ENCODE results near the gene MEGF10.

Gene MEGF10

DNA sequence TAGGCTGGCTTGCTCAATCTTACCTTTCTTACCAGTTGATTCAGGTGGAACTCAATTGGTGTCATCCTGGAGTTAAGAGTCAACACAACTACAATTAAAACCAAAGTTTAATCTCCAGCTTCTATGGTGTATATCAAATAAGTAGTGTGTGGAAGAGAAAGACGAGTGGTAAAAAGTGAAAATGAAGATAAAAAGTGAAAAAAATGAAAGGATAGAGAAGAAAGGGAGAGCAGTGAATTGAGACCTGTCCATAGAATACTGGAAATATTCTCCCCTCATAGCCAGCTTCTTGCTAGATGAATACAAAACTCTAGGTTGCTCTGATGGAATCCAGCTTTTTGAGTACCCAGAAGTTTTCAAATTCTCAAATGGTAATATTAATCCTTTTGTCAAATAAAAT, 76.4 kb downstream of the MEGF10 start:
- DNase-seq (ENCODE audit: low read depth in 4 of 4, low spot score in 1 of 4) = no peak

DNA sequence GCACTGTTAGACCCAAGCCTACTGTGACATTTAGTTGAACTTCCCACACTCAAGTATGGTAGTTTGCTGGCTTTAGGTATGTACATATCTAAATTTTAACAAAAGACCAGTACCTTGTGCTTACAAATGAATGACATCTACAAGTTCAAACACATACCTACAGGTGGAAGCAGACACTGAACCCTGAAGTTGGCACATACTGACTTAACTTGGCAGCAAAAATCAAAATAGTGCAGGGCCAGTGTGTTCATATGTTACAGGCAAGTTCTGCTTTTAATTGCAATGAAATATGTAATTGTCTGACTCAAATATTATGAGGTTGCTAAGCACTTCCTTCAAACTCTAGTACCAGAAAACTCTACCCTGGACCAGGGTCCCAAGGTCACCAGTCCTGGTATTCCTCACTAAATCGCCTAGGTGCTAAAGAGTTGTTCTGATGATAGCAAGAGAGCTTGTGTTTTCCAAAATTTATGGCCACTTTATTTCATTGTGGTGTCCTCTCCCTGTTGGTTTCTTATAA, 77.4 kb downstream of the MEGF10 start:
- no peak for DNase-seq (ENCODE audit: low read depth in 4 of 4, low spot score in 1 of 4)

DNA sequence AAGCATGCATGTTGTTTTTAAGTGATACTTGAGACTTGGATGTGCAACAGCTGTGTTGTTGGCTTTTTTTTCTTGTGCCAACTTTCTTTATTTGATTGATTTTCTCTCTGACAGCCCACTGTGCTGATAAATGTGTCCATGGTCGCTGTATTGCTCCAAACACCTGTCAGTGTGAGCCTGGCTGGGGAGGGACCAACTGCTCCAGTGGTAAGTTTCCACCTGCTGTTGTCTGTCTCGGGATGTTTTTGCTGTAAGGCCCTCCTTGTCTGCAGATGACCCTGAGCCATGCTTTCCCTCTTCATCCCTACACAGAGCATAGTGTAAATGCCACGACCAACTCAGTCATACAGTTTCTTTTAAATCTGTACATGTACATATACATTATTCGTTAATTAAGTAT, 79.2 kb downstream of the MEGF10 start:
- no peak for DNase-seq (ENCODE audit: low read depth in 4 of 4, low spot score in 1 of 4)

DNA sequence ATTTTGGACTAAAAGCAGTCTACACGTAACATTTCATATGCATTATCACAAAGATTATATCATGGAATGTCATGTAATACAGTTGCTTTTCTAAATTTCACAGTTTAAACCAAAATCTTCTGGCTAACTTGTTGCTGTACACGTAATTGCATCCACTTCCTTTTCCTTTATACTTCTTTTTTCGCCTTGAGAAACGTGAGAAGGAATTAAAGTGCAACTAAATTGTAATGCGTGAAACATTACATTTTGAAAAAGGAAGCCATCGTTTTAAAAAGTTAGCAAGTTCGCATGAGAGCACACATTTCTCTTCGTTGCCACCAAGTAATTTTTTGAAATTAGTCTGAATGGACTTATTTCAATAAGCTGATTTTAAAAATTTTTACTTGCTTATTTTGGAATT, 80.0 kb downstream of the MEGF10 start:
- no peak for DNase-seq (ENCODE audit: low read depth in 4 of 4, low spot score in 1 of 4)

DNA sequence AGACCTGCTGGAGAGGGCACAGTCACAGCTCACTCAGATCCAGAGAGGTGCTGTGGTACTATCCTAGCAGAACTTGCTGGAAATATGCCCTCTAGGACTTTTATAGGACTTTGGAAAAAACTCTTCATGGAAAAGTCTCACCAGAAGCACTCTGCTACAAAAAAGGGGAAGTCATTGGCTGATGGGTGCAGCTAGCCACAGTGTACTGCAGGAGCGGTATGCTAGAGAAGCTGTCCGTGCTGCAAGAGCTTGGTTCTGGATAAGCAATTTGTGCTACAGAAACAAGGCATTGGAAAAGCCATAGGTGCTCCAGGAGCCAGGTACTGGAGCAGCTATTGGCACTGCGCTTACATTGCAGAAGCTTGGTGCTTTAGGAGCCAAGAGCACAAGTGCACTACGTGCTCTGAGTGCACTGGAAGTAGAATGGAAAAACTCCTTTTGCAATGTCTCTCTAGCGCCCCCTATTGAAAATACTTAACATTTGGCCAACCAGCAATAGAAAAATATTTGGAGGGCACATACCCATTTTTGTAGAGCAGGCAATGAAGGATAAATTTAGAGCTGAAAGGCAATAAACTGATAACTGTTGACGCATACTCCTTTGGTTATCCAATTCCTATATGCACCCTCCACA, 83.4 kb downstream of the MEGF10 start:
- DNase-seq (ENCODE audit: low read depth in 4 of 4, low spot score in 1 of 4) = no peak

DNA sequence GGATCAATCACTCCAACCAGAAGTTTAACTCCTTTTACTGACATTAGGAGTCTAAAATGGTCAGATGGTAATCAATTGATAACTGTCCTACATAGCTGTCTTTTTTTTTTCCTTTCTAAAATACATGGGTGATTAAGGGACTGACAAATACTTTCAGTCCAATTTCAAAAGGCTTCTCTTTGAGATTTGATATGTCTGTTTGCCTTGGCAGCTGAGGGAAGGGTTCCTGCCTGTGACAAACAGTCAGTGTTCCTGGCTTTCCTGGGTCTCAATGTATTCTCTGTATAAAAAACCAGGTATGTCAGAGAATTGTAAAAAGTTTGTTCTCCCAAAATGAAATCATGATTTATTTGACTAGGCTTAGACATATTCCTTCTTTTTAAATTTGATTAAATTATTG, 84.5 kb downstream of the MEGF10 start:
- DNase-seq (ENCODE audit: low read depth in 4 of 4, low spot score in 1 of 4) = no peak

DNA sequence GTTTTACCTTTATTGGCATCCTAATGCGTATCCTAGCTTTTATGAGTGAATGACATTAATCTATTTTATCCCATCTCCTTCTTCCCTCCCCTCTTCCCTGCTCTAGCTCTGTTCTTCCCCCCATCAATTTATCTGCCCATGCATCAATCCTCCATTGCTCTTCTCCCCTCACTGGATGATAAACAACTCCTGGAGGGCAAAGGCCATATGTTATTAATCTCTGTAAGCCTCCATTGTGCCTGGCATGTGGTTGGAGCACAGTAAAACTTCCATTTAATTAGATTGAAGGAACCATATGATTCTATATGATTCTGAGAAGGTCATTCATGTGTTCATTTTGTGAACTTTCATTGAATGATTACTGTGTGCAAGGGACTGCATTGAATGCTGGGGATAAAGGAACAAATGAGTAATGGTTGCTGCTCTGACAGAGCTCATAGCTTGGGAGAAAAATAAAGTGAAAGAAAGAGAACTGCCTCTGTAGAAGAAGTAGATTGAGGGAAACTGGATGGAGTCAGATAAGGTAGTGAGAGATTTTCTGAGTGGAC, 85.0 kb downstream of the MEGF10 start:
- DNase-seq (ENCODE audit: low read depth in 4 of 4, low spot score in 1 of 4) = no peak

DNA sequence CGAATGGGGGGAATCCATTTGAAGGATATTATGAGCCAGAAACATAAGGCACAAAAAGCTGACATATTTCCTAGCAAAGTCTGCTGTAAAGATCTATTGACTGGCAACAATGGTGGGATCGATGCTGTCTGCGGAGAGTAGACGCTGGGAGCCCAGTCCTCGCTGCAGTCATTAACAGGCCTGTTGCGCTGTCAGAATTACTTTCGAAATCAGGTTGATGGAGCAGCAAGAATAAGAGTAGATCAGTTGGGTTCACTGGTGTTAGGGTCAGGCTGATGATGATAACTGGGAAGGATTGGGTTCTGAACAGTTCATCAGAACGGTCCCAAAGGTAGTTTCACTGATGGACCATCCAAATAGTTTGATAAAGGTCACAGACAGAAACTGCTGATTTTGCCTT, 87.1 kb downstream of the MEGF10 start:
- DNase-seq (ENCODE audit: low read depth in 4 of 4, low spot score in 1 of 4) = no peak

DNA sequence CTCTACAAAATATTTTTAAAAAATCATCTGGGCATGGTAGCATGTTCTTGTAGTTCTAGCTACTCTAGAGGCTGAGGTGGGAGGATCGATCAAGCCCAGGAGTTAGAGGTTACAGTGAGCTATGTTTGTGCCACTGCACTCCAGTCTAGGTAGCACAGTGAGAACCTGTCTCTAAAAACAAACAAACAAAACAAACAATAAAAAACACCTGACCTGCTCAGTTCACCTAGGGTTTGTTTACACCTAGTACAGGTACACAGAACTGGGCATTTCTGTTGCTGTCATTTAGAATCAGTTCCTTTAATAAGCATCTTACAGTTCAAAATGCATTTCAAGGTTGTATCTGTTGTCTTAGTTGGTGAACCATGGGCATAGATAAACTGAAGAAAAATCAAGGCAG, 95.3 kb downstream of the MEGF10 start:
- no peak for DNase-seq (ENCODE audit: low read depth in 4 of 4, low spot score in 1 of 4)

DNA sequence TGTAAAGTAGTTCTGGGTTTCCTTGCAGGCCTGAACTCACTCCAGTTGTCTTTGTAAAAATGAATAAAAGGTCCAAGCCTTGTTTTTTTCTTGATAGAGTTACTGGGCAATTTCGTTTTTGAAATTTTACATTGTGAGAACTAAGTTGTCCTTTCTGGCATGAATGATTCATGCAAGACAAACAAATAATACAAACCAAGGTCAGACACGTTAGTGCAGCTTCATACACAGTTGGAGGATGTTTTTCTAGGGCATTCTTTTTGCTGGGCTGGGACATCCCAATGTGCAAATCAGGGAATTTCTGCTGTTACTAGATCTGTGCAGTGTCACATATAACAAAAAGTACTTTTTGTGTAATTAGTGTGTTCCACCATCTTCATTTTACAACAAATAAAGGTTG, 96.0 kb downstream of the MEGF10 start:
- DNase-seq (ENCODE audit: low read depth in 4 of 4, low spot score in 1 of 4) = no peak

DNA sequence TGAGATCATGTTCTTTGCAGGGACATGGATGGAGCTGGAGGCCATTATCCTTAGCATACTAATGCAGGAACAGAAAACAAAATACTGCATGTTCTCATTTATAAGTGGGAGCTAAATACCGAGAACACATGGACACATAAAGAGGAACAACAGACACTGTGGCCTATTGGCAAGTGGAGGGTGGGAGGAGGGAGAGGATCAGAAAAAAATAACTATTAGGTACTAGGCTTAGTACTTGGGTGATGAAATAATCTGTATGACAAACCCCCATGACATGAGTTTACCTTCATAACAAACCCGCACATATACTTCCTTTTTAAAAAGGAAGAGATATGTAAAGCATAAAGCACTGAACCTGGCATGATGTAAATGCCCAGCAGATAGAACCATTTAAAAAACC, 99.0 kb downstream of the MEGF10 start:
- no peak for DNase-seq (ENCODE audit: low read depth in 4 of 4, low spot score in 1 of 4)

DNA sequence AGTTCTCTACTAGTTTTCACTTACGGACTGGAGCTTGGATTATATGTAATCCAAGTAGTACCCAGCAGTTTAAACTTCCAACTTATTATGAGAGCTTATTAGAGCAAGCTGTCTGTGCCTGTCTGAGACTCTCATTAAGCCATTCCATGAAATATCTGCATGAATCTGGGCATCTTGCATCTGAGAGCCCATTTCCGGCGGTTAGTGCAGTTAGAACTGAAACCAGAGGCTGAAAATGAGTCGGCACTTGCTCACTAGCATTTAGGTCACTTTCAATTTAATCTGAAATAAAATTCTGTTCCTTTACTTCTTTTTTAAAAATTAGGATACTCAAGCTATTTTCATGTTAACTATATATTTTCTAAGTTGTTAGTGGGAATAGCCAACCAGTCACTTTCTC, 102.2 kb downstream of the MEGF10 start:
- no peak for DNase-seq (ENCODE audit: low read depth in 4 of 4, low spot score in 1 of 4)

DNA sequence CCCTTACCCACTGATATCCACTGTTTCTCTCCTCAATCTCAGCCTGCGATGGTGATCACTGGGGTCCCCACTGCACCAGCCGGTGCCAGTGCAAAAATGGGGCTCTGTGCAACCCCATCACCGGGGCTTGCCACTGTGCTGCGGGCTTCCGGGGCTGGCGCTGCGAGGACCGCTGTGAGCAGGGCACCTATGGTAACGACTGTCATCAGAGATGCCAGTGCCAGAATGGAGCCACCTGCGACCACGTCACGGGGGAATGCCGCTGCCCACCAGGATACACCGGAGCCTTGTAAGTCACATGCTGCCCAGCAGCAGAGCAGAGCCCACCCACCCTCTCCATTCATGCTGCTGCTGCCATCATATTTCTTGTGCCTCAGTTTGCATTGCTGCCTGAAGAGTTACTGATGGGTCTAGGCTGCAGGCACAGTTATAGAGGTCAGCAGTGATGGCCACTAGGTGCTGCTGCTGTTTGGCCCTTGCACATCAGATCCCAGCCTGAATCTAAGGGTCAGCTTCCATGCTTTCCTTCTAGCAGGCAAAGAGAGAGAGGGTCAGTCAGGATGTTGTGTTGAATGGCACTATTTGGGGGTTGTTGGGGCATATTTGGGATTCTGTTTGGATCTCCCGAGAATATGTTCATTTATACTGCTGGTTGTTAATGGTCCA, 106.0 kb downstream of the MEGF10 start:
- DNase-seq (ENCODE audit: low read depth in 4 of 4, low spot score in 1 of 4) = no peak

DNA sequence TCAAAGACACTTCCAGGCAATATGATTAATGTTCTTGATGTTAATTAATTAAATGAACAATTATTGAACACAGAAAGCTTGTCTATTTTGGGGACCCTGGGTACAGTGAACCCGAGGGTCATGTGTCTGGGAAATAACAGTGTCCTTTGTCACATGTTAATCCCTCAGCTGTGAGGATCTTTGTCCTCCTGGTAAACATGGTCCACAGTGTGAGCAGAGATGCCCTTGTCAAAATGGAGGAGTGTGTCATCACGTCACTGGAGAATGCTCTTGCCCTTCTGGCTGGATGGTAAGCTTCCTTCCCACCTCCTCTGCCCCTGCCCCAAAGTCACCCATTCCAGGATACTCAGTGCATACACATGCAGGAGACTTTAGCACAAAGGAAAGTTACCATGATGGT, 107.9 kb downstream of the MEGF10 start:
- no peak for DNase-seq (ENCODE audit: low read depth in 4 of 4, low spot score in 1 of 4)

DNA sequence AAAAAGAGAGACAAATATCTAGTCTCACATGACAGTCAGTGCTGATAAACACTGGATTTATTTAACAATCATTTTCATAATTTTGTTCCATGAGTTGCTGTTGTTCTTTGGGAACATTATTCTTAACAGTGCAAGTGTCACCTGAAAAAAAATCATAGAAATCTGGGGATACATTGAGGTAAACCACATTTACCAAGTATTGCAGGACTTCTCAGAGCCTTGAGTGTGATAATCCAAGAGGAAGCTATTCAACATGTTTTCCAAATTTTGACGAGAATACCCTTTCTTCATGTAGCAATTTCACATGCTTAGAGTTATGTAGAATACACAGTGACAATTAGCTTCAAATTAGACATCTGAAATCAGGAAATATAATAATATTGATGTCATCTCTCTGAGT, 108.5 kb downstream of the MEGF10 start:
- no peak for DNase-seq (ENCODE audit: low read depth in 4 of 4, low spot score in 1 of 4)

DNA sequence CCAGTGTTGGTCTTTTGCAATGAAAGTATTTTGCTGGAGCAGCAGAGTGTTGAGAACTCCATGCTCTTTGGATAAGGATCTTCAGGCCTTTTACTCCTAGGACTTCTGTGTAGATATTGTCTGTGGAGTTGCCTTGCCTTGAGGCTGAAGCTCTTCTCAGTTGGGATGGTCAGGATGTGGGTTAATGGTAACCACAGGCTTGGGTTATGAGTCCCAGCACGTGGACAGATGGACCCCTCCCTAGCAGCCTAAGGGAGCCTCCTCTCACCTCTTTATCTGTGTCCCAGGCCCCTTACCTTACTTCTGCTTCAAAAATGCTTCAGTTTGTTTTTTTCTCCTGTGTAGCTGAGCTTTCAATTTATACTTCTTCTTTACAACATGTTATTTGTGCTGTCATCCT, 109.9 kb downstream of the MEGF10 start:
- no peak for DNase-seq (ENCODE audit: low read depth in 4 of 4, low spot score in 1 of 4)

DNA sequence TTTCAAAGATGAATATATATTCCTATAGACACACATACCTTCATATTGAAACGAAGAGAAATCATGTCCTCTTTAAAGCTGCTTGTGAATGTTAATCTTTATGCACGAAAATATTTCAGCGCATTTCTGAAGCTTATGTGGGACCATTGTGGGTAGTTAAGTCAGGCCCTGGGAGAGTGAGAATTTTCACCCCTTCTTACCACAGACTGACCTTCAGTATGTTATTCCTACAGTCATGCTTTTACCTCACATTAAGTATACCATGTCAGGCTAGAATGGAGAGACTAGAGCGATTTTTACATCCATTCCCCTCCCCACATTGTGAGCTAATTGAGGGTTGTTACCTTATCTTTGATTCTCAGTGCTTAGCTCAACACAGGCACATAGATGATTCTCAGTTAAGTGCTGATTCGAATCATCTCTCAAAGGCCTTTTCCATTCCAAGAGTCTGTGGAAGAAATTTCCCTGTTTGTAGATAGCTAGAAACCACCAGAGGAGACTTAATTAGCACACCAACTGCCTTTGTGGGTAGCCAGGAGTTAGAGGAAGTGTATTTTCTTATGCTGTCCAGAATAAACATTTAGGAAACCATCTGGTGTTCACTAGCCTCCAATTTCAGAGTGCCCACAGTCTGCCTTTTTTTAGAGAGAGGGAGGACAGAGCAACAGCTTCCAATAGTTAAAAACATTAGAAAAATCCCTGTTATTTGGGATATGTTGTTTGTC, 110.5 kb downstream of the MEGF10 start:
- no peak for DNase-seq (ENCODE audit: low read depth in 4 of 4, low spot score in 1 of 4)

DNA sequence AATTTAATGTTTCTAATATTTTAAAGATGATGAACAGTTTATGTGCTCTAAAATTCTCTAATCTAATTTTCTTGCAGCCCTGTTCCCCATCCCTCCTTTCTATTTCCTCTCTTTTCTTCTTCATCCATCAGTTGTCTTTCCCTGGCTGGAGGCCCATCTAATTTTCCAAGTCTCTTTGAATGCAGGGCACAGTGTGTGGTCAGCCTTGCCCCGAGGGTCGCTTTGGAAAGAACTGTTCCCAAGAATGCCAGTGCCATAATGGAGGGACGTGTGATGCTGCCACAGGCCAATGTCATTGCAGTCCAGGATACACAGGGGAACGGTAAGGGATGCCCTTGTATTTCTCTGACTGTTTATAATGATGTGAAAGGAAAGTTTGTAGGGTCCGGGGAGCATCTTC, 111.8 kb downstream of the MEGF10 start:
- no peak for DNase-seq (ENCODE audit: low read depth in 4 of 4, low spot score in 1 of 4)

DNA sequence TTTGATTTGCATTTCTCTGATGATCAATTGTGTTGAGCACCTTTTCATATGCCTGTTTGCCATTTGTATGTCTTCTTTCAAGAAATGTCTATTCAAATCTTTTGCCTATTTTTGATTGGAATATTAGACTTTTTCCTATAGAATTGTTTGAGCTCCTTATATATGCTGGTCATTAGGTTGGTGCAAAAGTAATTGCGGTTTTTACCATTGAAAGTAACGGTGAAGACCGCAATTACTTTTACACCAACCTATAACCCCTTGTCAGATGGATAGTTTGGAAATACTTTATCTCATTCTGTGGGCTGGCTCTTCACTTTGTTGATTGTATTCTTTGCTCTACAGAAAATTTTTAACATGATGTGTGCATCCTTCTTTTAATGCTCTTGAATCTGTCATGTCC, 113.6 kb downstream of the MEGF10 start:
- DNase-seq (ENCODE audit: low read depth in 4 of 4, low spot score in 1 of 4) = no peak

DNA sequence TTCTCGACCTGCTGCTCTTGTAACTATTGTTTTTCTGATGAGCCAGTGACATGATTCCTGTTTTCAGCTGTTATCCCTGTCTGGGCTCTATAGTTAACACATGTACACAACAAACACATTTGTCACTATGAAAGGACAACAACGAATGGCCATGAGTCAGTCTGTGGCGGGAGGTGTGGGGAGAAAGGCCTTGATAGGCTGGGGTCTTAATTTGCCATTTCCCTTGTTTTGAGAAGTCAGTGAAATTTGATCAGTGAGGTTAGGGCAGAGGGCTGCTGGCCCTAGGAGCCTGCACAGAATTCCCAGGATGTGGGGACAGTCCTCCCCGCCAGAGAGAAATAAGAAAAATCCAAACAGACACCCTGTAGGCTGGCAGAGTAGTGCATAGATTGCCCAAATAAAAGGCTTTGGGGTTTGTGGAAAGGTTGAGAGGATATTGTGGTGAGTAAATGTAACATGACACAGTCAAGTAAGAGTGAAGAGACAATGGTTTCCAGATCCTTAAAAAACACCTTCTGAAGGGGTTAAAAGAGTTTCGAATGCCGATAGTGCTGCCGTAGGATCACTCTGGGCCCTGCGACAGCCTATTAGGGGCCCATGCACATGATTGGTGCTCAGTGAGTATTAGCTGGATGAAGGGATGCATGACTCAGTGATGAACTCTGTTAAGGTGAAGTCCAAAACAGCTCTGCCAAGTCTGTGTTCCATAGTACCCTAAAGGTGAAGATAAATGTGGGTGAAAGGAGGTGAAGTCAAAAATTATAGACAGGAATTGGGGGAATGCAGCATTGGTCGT, 115.9 kb downstream of the MEGF10 start:
- DNase-seq (ENCODE audit: low read depth in 4 of 4, low spot score in 1 of 4) = no peak

DNA sequence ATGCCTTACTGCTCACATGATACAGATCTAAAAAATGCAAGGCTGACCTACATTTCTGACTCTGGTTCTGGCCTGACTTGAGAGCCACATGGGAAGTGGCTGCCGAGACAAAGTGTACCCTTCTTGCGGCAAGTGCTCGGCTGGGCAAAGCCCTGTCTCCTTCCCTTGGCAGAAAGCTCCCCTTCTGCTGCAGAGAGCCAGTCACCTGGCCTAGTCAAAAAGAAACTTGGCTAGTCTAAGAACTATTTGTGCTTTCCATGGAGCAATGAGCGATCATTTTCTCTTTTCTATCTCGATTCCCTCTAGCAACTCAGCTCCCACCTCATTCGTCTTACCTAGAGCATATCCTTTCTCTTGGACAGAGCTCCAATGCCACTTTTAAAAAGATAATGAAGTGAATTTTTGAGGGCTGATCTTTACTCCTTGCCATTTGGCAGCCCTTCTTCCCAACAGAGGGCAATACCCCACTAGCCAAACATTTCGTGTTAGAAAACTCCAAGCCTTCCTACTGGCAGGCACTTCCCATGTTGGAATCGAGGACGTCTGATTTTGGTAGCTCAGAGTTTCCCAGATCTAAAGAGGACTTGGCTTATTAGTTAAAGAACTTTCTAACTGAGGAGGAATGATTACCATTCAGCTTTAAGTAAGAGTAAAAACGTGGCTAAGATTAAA, 118.8 kb downstream of the MEGF10 start:
- DNase-seq (ENCODE audit: low read depth in 4 of 4, low spot score in 1 of 4) = no peak

Measured in stimulated activated CD4-positive, alpha-beta T cell treated with anti-CD3 and anti-CD28 coated beads, Interleukin-1b, Interleukin-23, amount 100 ng/mL, for 24 hours (primary cell).